IPS-15b (cell line): ENCODE measurements around the gene C10orf105.

Experiments used
- H3K27me3 ChIP-seq: one replicate; pipeline ENCODE4 v1.6.1; 2013; ENCODE audit warnings: low read length; ENCODE audit not compliant: control insufficient read depth, insufficient read depth
- H3K36me3 ChIP-seq: one replicate; pipeline ENCODE4 v1.6.1; 2013; ENCODE audit warnings: low read length; ENCODE audit not compliant: control insufficient read depth, insufficient read depth
- H3K4me1 ChIP-seq: one replicate; pipeline ENCODE4 v1.6.1; 2013; ENCODE audit warnings: mild to moderate bottlenecking, low read length; ENCODE audit not compliant: control insufficient read depth, insufficient read depth
- H3K4me3 ChIP-seq: one replicate; pipeline ENCODE4 v1.5.1; 2013; ENCODE audit warnings: low read depth, low read length
- H3K9ac ChIP-seq: one replicate; pipeline ENCODE4 v1.6.1; 2013; ENCODE audit warnings: low read depth, mild to moderate bottlenecking, low read length
- H3K9me3 ChIP-seq: one replicate; pipeline ENCODE4 v1.6.1; 2013; ENCODE audit warnings: mild to moderate bottlenecking, low read length; ENCODE audit not compliant: control insufficient read depth, insufficient read depth

C10orf105 gene

GRCh38 chr10:71741029-71741428 lies 21.5 kb upstream of the C10orf105 start:
- no peaks in the 10 kb centered on the region for H3K9me3 ChIP-seq
- H3K36me3 ChIP-seq: no peaks in the 10 kb centered on the region
- no peaks in the 10 kb centered on the region for H3K4me1 ChIP-seq
- no peak overlapping the region for H3K9ac ChIP-seq
- H3K27me3 ChIP-seq: no peaks in the 10 kb centered on the region
- H3K4me3 ChIP-seq: no peak overlapping the region

- Histone ChIP-seq H3K4me1 (no peaks in the 10 kb centered on the region), H3K4me3 (no peak overlapping the region), H3K9ac (no peak overlapping the region), H3K27me3 (no peaks in the 10 kb centered on the region), H3K36me3 (no peaks in the 10 kb centered on the region), H3K9me3 (no peaks in the 10 kb centered on the region)
These were observed 20.6 kb upstream of the C10orf105 start for GRCh38 chr10:71740069-71740653.

DNA sequence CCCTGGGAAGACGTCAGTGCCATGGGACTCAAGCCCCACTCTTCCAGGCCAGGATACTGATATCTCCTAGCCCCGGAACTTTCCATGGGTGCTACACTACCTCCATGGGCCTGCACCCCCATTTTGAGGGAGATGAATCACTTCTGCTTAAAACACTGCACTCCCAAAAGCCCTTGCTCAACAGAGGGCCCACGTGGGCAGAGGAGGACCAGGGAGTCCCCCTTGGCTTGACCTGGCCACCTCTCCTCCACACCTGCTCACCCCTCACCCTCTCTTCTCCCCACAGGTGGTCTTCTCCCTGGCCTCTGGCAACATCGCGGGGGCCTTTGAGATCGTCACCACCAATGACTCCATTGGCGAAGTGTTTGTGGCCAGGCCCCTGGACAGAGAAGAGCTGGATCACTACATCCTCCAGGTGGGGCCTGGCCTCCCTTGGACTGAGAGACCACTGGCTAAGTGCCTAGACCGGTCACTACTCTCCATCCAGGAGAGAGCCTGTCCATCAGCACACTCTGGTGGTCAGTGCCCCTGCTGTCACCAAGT lies 19.9 kb upstream of the C10orf105 start:
- no peaks in the 10 kb centered on the region for H3K27me3 ChIP-seq
- H3K4me1 ChIP-seq: no peaks in the 10 kb centered on the region
- no peaks in the 10 kb centered on the region for H3K9me3 ChIP-seq

DNA sequence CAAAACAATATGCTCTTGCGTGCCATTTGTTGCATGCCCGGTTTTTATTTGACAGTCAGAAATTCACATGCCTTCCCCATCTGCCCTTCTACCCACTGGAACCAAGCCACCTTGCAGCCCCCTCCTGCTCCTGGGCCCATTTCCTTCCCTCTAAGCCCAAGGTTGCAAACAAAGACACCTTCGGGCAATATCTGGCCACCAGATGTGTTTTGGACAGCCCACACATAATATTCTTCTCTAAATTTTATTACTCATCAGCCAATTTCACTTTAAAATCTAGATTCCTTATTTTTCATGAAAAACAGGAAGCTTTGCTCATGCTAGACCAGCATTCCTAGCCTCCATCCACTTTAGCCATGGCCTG lies 18.2 kb upstream of the C10orf105 start:
- Histone ChIP-seq H3K9me3 (no peaks in the 10 kb centered on the region), H3K27me3 (no peaks in the 10 kb centered on the region), H3K4me3 (no peak overlapping the region), H3K9ac (no peak overlapping the region), H3K4me1 (no peaks in the 10 kb centered on the region), H3K36me3 (no peaks in the 10 kb centered on the region)

More for the DNA sequence above, 19.9 kb upstream of the C10orf105 start:
- H3K9ac ChIP-seq: no peak overlapping the region
- no peak overlapping the region for H3K4me3 ChIP-seq
- no peaks in the 10 kb centered on the region for H3K36me3 ChIP-seq

GRCh38 chr10:71737001-71737833 lies 17.6 kb upstream of the C10orf105 start:
- H3K4me1 ChIP-seq: no peaks in the 10 kb centered on the region
- no peaks in the 10 kb centered on the region for H3K9me3 ChIP-seq
- H3K27me3 ChIP-seq: no peaks in the 10 kb centered on the region
- no peak overlapping the region for H3K9ac ChIP-seq
- H3K4me3 ChIP-seq: no peak overlapping the region
- H3K36me3 ChIP-seq: no peaks in the 10 kb centered on the region

DNA sequence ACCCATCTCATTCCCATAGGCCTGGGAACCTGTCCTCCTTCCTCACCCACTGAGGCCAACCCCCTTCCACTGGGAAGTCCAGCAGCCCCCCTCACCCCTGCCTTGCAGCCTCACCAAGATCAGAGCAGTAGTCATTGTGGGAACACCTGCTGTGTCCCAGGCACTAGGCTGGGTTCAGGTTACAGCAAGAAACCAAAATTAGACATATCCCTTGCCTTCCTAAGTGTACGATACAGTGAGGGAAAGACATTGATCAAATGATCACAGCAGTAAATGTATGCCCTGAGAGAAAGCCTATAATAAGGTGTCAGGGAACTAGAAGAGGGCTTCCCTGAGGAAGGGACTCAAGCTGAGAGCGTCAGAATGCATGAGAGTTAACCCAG lies 17.0 kb upstream of the C10orf105 start:
- Histone ChIP-seq H3K4me1 (no peaks in the 10 kb centered on the region), H3K9ac (no peak overlapping the region), H3K27me3 (no peaks in the 10 kb centered on the region), H3K4me3 (no peak overlapping the region), H3K36me3 (no peaks in the 10 kb centered on the region), H3K9me3 (no peaks in the 10 kb centered on the region)

- Histone ChIP-seq H3K9me3 (no peaks in the 10 kb centered on the region), H3K27me3 (no peaks in the 10 kb centered on the region), H3K4me3 (no peak overlapping the region), H3K36me3 (no peaks in the 10 kb centered on the region), H3K4me1 (no peaks in the 10 kb centered on the region), H3K9ac (no peak overlapping the region)
These were observed 16.4 kb upstream of the C10orf105 start for GRCh38 chr10:71735709-71736569.

GRCh38 chr10:71734797-71735196 lies 15.2 kb upstream of the C10orf105 start:
- Histone ChIP-seq H3K9ac (no peak overlapping the region), H3K9me3 (no peaks in the 10 kb centered on the region), H3K36me3 (no peaks in the 10 kb centered on the region), H3K27me3 (no peaks in the 10 kb centered on the region), H3K4me1 (no peaks in the 10 kb centered on the region), H3K4me3 (no peak overlapping the region)

- H3K4me1 ChIP-seq: no peaks in the 10 kb centered on the region
These were observed 12.2 kb upstream of the C10orf105 start for GRCh38 chr10:71731791-71732190.

GRCh38 chr10:71729161-71729636 lies 9.6 kb upstream of the C10orf105 start:
- H3K9me3 ChIP-seq: no peaks in the 10 kb centered on the region
- H3K36me3 ChIP-seq: no peaks in the 10 kb centered on the region
- H3K9ac ChIP-seq: no peak overlapping the region
- H3K4me3 ChIP-seq: no peak overlapping the region
- no peaks in the 10 kb centered on the region for H3K4me1 ChIP-seq
- H3K27me3 ChIP-seq: no peaks in the 10 kb centered on the region

More at GRCh38 chr10:71731791-71732190, 12.2 kb upstream of the C10orf105 start:
- Histone ChIP-seq H3K9me3 (no peaks in the 10 kb centered on the region), H3K4me3 (no peak overlapping the region), H3K27me3 (no peaks in the 10 kb centered on the region), H3K9ac (no peak overlapping the region), H3K36me3 (no peaks in the 10 kb centered on the region)
